Subcutaneous preadipocyte (primary cell): ENCODE data around the gene MCM10. TPM values are rescaled to one million over a fixed set of nuclear protein-coding genes. Genes with fewer than 3 reads are reported as not detected.

Experiments used
- small RNA-seq: library from RNA; depleted of rRNA; stranded (forward); fragments of <200 nt; gene quantifications from one replicate; pipeline ENCODE3, GENCODE V24; 2012
- total RNA-seq: library from RNA; depleted of rRNA; stranded (reverse); fragments of >200 nt; gene quantifications from 2 replicates; pipeline ENCODE4 v1.2.3, GENCODE V29; 2012

Gene MCM10
- 9.6 and 24.8 TPM in 2 replicates for total RNA-seq

DNA sequence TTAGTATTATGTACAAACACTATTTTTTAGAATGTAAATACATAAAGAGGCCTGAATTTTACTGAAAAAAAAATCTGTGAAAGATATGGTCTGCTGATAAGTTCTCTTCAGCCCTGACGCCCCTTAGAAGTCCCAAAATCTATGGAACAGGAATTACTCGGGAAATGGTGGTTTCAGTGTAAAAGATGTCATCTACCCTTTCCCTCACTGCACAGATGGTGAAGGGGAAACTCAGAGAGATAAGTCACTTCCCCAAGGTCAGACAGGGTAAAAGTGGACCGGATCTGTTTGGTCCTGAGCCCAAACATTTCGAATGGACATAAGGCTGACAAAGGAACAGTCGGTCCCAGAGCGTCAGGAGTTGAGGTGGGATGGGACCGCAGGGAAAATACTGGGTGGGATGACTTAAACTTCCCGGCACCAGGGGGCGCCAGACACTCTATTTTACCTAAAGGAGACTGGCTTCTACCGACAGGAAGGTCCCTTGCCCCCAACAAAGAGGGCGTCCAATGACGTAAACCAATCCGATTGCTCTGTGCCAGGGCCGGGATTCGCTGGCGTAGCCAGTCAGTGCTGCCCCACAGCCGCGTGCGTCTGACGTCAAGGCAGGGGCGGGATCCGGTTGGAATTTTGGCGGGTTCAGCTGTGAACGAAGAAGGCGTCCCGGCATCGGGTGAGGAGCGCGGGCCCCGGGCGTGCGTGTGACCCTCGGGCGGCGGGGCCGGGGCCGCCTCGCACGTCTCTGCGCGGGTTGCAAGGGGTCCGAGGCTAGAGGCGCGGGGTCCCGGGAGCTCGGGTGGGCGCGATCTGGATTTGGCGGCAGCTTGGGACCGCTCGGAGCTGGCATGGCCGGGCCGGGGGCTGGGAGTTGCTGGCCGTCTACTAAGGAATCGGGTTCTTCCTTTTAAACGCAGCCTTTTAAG is at the start of gene MCM10:
MCM10 (plus strand) TSS at position 625 of the 923 bp plus-strand sequence. CDS start 2,645 bp downstream, outside the sequence.

DNA sequence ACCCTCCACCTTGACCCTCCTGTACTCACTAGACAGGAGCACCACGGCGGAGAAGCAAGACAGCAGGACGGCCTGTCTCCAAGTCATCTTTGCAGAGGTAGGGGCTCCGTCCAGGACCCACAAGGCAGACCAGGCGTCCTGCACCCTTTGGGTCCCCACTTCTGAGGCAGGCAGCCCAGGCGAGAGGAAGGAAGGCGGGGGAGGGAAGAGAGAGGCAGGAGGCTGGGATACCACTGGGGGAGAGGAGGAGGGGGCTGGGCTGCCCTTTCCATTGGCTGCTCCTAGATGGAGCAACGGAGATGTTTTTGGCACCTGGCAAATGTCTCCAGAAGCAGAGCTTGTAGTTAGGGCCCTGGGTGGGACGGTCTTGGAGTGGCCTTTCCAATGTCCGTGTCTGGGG is 72.8 kb downstream of the MCM10 start, which contains the start of gene UCMA:
UCMA (minus strand) TSS at position 203 of the 400 bp plus-strand sequence; CDS start at position 87, 116 bp downstream.

Small RNA genes lying within 50 kb of the gene (small RNA-seq; reads per million reads assigned to genes)
- gene RNU6-6P, result not detected

Other genes starting within 250 kb of the MCM10 start
- gene CCDC3, start 159.8 kb upstream of the MCM10 start, total RNA-seq, result not detected in 2 replicates
- gene OPTN, start 61.4 kb upstream of the MCM10 start, total RNA-seq, result 50.8 and 55.5 TPM in 2 replicates
- not detected in 2 replicates for gene UCMA, start 72.8 kb downstream of the MCM10 start, total RNA-seq
- 12.9 and 23.1 TPM in 2 replicates for gene PHYH, start 138.5 kb downstream of the MCM10 start, total RNA-seq
- 20.6 and 29.1 TPM in 2 replicates for gene SEPHS1, start 186.7 kb downstream of the MCM10 start, total RNA-seq